ENCODE results near the gene DISC1. TPM values are rescaled to one million over a fixed set of nuclear protein-coding genes. Genes with fewer than 3 reads are reported as not detected.
A peak's percentile ranks its signal among the peaks of the same experiment; 100 is the strongest.

DISC1 gene
- polyA plus RNA-seq, 3 donors: 5.5 to 14.7 (median 5.8) TPM

GRCh38 chr1:231829332-231829731 is 202.7 kb downstream of the DISC1 start:
- peaks cover 48 to 56% of the 10 kb centered on the region in 2 donors for H3K36me3 Mint-ChIP-seq
- Histone ChIP-seq H3K27me3 (ENCODE audit: control insufficient read depth in 2 of 2, insufficient read depth in 2 of 2, low read length in 2 of 2) (no peaks in the 10 kb centered on the region), H4K20me1 (ENCODE audit: insufficient read depth, low read length) (no peaks in the 10 kb centered on the region), H3K36me3 (replicated peaks in 1 of 2; ENCODE audit: control insufficient read depth in 1 of 2, insufficient read depth in 2 of 2, low read length in 2 of 2) (peaks cover 13 to 37% of the 10 kb centered on the region in 2 donors), H3K79me2 (ENCODE audit: insufficient read depth, low read length) (no peaks in the 10 kb centered on the region), H3K4me2 (replicated peaks; ENCODE audit: extremely low read depth, low read length, poor library complexity, severe bottlenecking) (no peak overlapping the region), H2AFZ (ENCODE audit: insufficient read depth, low read depth, low read length, poor library complexity, severe bottlenecking) (no peak overlapping the region), H3K4me1 (ENCODE audit: control insufficient read depth in 1 of 2, insufficient read depth in 2 of 2, low read length in 2 of 2) (peaks cover 7 to 11% of the 10 kb centered on the region in 2 donors), H3K9ac (ENCODE audit: insufficient read depth, low read length, poor library complexity, severe bottlenecking) (no peak overlapping the region), H3K9me3 (replicated peaks in 1 of 2; ENCODE audit: control insufficient read depth in 1 of 2, insufficient read depth in 1 of 2, low read length in 2 of 2) (no peaks in the 10 kb centered on the region), H3K4me3 (replicated peaks in 1 of 3; ENCODE audit: low read depth in 2 of 3, low read length in 3 of 3) (no peak overlapping the region), H3K27ac (ENCODE audit: low read depth in 1 of 2, low read length in 2 of 2) (no peak overlapping the region)
- peaks cover 32% of the 10 kb centered on the region for H3K4me1 Mint-ChIP-seq
- no peak overlapping the region for H3K4me3 Mint-ChIP-seq
- H3K27me3 Mint-ChIP-seq (ENCODE audit: low read depth in 3 of 3): no peaks in the 10 kb centered on the region
- 93% methylated on average over 7 of the region's 9 CpGs for WGBS (ENCODE audit: insufficient coverage)
- no peak for TF ChIP-seq CTCF (IDR thresholded peaks at IDR 0.05)
- DNase-seq: no peak
- peaks cover 0 to 5% (median 0%) of the 10 kb centered on the region in 7 donors for H3K9me3 Mint-ChIP-seq
- peak overlapping the region in 3 of 7 donors; percentile 42 to 67 (median 57) for H3K27ac Mint-ChIP-seq
- intact Hi-C loops (cut with micrococcal nuclease): no loop called here

GRCh38 chr1:231836227-231836893 is 209.8 kb downstream of the DISC1 start:
- H3K4me3 Mint-ChIP-seq: no peak overlapping the region
- Histone ChIP-seq H2AFZ (ENCODE audit: insufficient read depth, low read depth, low read length, poor library complexity, severe bottlenecking) (no peak overlapping the region), H3K79me2 (ENCODE audit: insufficient read depth, low read length) (peaks cover 9% of the 10 kb centered on the region), H4K20me1 (ENCODE audit: insufficient read depth, low read length) (peaks cover 7% of the 10 kb centered on the region), H3K27me3 (ENCODE audit: control insufficient read depth in 2 of 2, insufficient read depth in 2 of 2, low read length in 2 of 2) (no peaks in the 10 kb centered on the region), H3K9me3 (replicated peaks in 1 of 2; ENCODE audit: control insufficient read depth in 1 of 2, insufficient read depth in 1 of 2, low read length in 2 of 2) (no peaks in the 10 kb centered on the region), H3K27ac (ENCODE audit: low read depth in 1 of 2, low read length in 2 of 2) (no peak overlapping the region), H3K4me1 (ENCODE audit: control insufficient read depth in 1 of 2, insufficient read depth in 2 of 2, low read length in 2 of 2) (peaks cover 7 to 11% of the 10 kb centered on the region in 2 donors), H3K9ac (ENCODE audit: insufficient read depth, low read length, poor library complexity, severe bottlenecking) (no peak overlapping the region), H3K4me3 (replicated peaks in 1 of 3; ENCODE audit: low read depth in 2 of 3, low read length in 3 of 3) (no peak overlapping the region), H3K4me2 (replicated peaks; ENCODE audit: extremely low read depth, low read length, poor library complexity, severe bottlenecking) (no peak overlapping the region), H3K36me3 (replicated peaks in 1 of 2; ENCODE audit: control insufficient read depth in 1 of 2, insufficient read depth in 2 of 2, low read length in 2 of 2) (peaks cover 2 to 41% of the 10 kb centered on the region in 2 donors)
- peak overlapping the region in 2 of 7 donors; percentile 23 to 30 for H3K27ac Mint-ChIP-seq
- intact Hi-C loops (cut with micrococcal nuclease): no loop called here
- TF ChIP-seq CTCF (IDR thresholded peaks at IDR 0.05): no peak
- DNase-seq: no peak
- H3K4me1 Mint-ChIP-seq: peaks cover 27% of the 10 kb centered on the region
- no peaks in the 10 kb centered on the region for H3K27me3 Mint-ChIP-seq (ENCODE audit: low read depth in 3 of 3)
- 90% methylated on average over 11 of the region's 14 CpGs for WGBS (ENCODE audit: insufficient coverage)
- peaks cover 42 to 48% of the 10 kb centered on the region in 2 donors for H3K36me3 Mint-ChIP-seq
- peaks cover 0 to 2% (median 0%) of the 10 kb centered on the region in 7 donors for H3K9me3 Mint-ChIP-seq

Data from CD14-positive monocyte (primary cell).